Nucleus accumbens (tissue), 56 donors: ENCODE measurements around the gene PBLD.
"Not testable (repeated sequence)": the region's sequence is repeated elsewhere in the genome, so short reads cannot be mapped to it uniquely, and the experiment has no call there.

ENCODE experiments used
- DNase-seq, 56 donors: peaks; one replicate each; lab custom pipeline; 2025; lab: John Stamatoyannopoulos, UW

Gene PBLD

GRCh38 chr10:68284062-68285001 lies 48.4 kb downstream of the PBLD start:
- DNase-seq, result no peak

GRCh38 chr10:68280758-68281157 lies 52.0 kb downstream of the PBLD start:
- DNase-seq, result no peak

GRCh38 chr10:68278906-68279753 lies 53.6 kb downstream of the PBLD start:
- not testable (repeated sequence) for DNase-seq

GRCh38 chr10:68277814-68278213 lies 54.9 kb downstream of the PBLD start:
- DNase-seq, result not testable (repeated sequence)

- no peak for DNase-seq
These were observed 56.5 kb downstream of the PBLD start for GRCh38 chr10:68276224-68276623.

- DNase-seq, result no peak
These were observed 57.1 kb downstream of the PBLD start for GRCh38 chr10:68275600-68276126.

- DNase-seq, result no peak
These were observed 59.9 kb downstream of the PBLD start for GRCh38 chr10:68272833-68273232.

- no peak for DNase-seq
These were observed 61.4 kb downstream of the PBLD start for GRCh38 chr10:68271196-68271882.

GRCh38 chr10:68269562-68270290 lies 63.0 kb downstream of the PBLD start:
- DNase-seq, result no peak

GRCh38 chr10:68261132-68261856 lies 71.4 kb downstream of the PBLD start:
- DNase-seq, result peak in 34 of 56 donors; percentile 1 to 62 (median 10)

GRCh38 chr10:68253346-68253745 lies 79.4 kb downstream of the PBLD start:
- DNase-seq, result no peak

- DNase-seq, result no peak
These were observed 80.9 kb downstream of the PBLD start for GRCh38 chr10:68251625-68252495.

GRCh38 chr10:68251151-68251550 lies 81.6 kb downstream of the PBLD start:
- DNase-seq, result no peak

- DNase-seq, result no peak
These were observed 83.4 kb downstream of the PBLD start for GRCh38 chr10:68249297-68249696.

GRCh38 chr10:68247931-68248330 lies 84.8 kb downstream of the PBLD start:
- no peak for DNase-seq

- not testable (repeated sequence) for DNase-seq
These were observed 86.3 kb downstream of the PBLD start for GRCh38 chr10:68246397-68246796.

- DNase-seq, result no peak
These were observed 90.7 kb downstream of the PBLD start for GRCh38 chr10:68242051-68242450.

GRCh38 chr10:68239596-68240150 lies 93.1 kb downstream of the PBLD start:
- no peak for DNase-seq
